Measurements from ENCODE around the gene TFR2.

TFR2 gene

GRCh38 chr7:100649826-100650565 lies 8.6 kb upstream of the TFR2 start:
- Histone ChIP-seq H3K36me3 (ENCODE audit: control insufficient read depth, insufficient read depth, low read length) (no peaks in the 10 kb centered on the region), H3K4me3 (ENCODE audit: insufficient read depth, low read depth, low read length) (no peak overlapping the region), H3K9me3 (ENCODE audit: control insufficient read depth, low read length) (no peaks in the 10 kb centered on the region), H3K27ac (ENCODE audit: insufficient read depth, low read depth, low read length, poor library complexity, severe bottlenecking) (no peak overlapping the region), H3K27me3 (ENCODE audit: control insufficient read depth, insufficient read depth, low read length, poor library complexity, severe bottlenecking) (peaks cover 7% of the 10 kb centered on the region), H3K4me1 (ENCODE audit: control insufficient read depth, insufficient read depth, low read length) (peaks cover 5% of the 10 kb centered on the region)
- 89 to 90% methylated on average over 15 of the region's 15 CpGs for WGBS, 2 experiments

GRCh38 chr7:100642534-100642907 lies 1.2 kb upstream of the TFR2 start:
- H3K36me3 ChIP-seq (ENCODE audit: control insufficient read depth, insufficient read depth, low read length) = no peaks in the 10 kb centered on the region
- whole genome bisulfite sequencing, 2 experiments = 81 to 83% methylated on average over 11 of the region's 11 CpGs

GRCh38 chr7:100641860-100642533 lies 645 bp upstream of the TFR2 start:
- no peaks in the 10 kb centered on the region for H3K4me1 ChIP-seq (ENCODE audit: control insufficient read depth, insufficient read depth, low read length)
- WGBS, 2 experiments = 92% methylated on average over 10 of the region's 10 CpGs
- no peaks in the 10 kb centered on the region for H3K27me3 ChIP-seq (ENCODE audit: control insufficient read depth, insufficient read depth, low read length, poor library complexity, severe bottlenecking)

More at GRCh38 chr7:100642534-100642907, 1.2 kb upstream of the TFR2 start:
- Histone ChIP-seq H3K27me3 (ENCODE audit: control insufficient read depth, insufficient read depth, low read length, poor library complexity, severe bottlenecking) (no peaks in the 10 kb centered on the region), H3K27ac (ENCODE audit: insufficient read depth, low read depth, low read length, poor library complexity, severe bottlenecking) (no peak overlapping the region), H3K4me3 (ENCODE audit: insufficient read depth, low read depth, low read length) (no peak overlapping the region), H3K4me1 (ENCODE audit: control insufficient read depth, insufficient read depth, low read length) (peaks cover 5% of the 10 kb centered on the region), H3K9me3 (ENCODE audit: control insufficient read depth, low read length) (no peaks in the 10 kb centered on the region)

GRCh38 chr7:100640517-100641440 lies 573 bp downstream of the TFR2 start:
- Histone ChIP-seq H3K4me3 (ENCODE audit: insufficient read depth, low read depth, low read length) (no peak overlapping the region), H3K27me3 (ENCODE audit: control insufficient read depth, insufficient read depth, low read length, poor library complexity, severe bottlenecking) (no peaks in the 10 kb centered on the region), H3K4me1 (ENCODE audit: control insufficient read depth, insufficient read depth, low read length) (no peaks in the 10 kb centered on the region), H3K27ac (ENCODE audit: insufficient read depth, low read depth, low read length, poor library complexity, severe bottlenecking) (no peak overlapping the region), H3K36me3 (ENCODE audit: control insufficient read depth, insufficient read depth, low read length) (no peaks in the 10 kb centered on the region), H3K9me3 (ENCODE audit: control insufficient read depth, low read length) (no peaks in the 10 kb centered on the region)
- WGBS, 2 experiments = 87 to 88% methylated on average over 21 to 24 of the region's 24 CpGs

More at GRCh38 chr7:100641860-100642533, 645 bp upstream of the TFR2 start:
- Histone ChIP-seq H3K36me3 (ENCODE audit: control insufficient read depth, insufficient read depth, low read length) (no peaks in the 10 kb centered on the region), H3K4me3 (ENCODE audit: insufficient read depth, low read depth, low read length) (no peak overlapping the region), H3K9me3 (ENCODE audit: control insufficient read depth, low read length) (no peaks in the 10 kb centered on the region), H3K27ac (ENCODE audit: insufficient read depth, low read depth, low read length, poor library complexity, severe bottlenecking) (no peak overlapping the region)

- no peaks in the 10 kb centered on the region for H3K36me3 ChIP-seq (ENCODE audit: control insufficient read depth, insufficient read depth, low read length)
- WGBS, 2 experiments = 65 to 71% methylated on average over 17 of the region's 17 CpGs
- no peaks in the 10 kb centered on the region for H3K27me3 ChIP-seq (ENCODE audit: control insufficient read depth, insufficient read depth, low read length, poor library complexity, severe bottlenecking)
- H3K27ac ChIP-seq (ENCODE audit: insufficient read depth, low read depth, low read length, poor library complexity, severe bottlenecking) = no peak overlapping the region
- H3K9me3 ChIP-seq (ENCODE audit: control insufficient read depth, low read length) = no peaks in the 10 kb centered on the region
- no peaks in the 10 kb centered on the region for H3K4me1 ChIP-seq (ENCODE audit: control insufficient read depth, insufficient read depth, low read length)
- H3K4me3 ChIP-seq (ENCODE audit: insufficient read depth, low read depth, low read length) = no peak overlapping the region
These were observed 1.3 kb downstream of the TFR2 start for GRCh38 chr7:100639995-100640516.

- no peaks in the 10 kb centered on the region for H3K36me3 ChIP-seq (ENCODE audit: control insufficient read depth, insufficient read depth, low read length)
- H3K27me3 ChIP-seq (ENCODE audit: control insufficient read depth, insufficient read depth, low read length, poor library complexity, severe bottlenecking) = peaks cover 29% of the 10 kb centered on the region
- no peak overlapping the region for H3K27ac ChIP-seq (ENCODE audit: insufficient read depth, low read depth, low read length, poor library complexity, severe bottlenecking)
- 2 to 3% methylated on average over 72 of the region's 72 CpGs for WGBS, 2 experiments
- H3K4me1 ChIP-seq (ENCODE audit: control insufficient read depth, insufficient read depth, low read length) = no peaks in the 10 kb centered on the region
- peak overlapping the region; percentile 49 for H3K4me3 ChIP-seq (ENCODE audit: insufficient read depth, low read depth, low read length)
- no peaks in the 10 kb centered on the region for H3K9me3 ChIP-seq (ENCODE audit: control insufficient read depth, low read length)
These were observed 8.2 kb downstream of the TFR2 start for GRCh38 chr7:100632951-100633717.

- WGBS, 2 experiments = 81 to 82% methylated on average over 4 of the region's 4 CpGs
- H3K27me3 ChIP-seq (ENCODE audit: control insufficient read depth, insufficient read depth, low read length, poor library complexity, severe bottlenecking) = peaks cover 44% of the 10 kb centered on the region
- H3K4me3 ChIP-seq (ENCODE audit: insufficient read depth, low read depth, low read length) = no peak overlapping the region
- H3K27ac ChIP-seq (ENCODE audit: insufficient read depth, low read depth, low read length, poor library complexity, severe bottlenecking) = no peak overlapping the region
- peaks cover 5% of the 10 kb centered on the region for H3K4me1 ChIP-seq (ENCODE audit: control insufficient read depth, insufficient read depth, low read length)
- no peaks in the 10 kb centered on the region for H3K9me3 ChIP-seq (ENCODE audit: control insufficient read depth, low read length)
- no peaks in the 10 kb centered on the region for H3K36me3 ChIP-seq (ENCODE audit: control insufficient read depth, insufficient read depth, low read length)
These were observed 11.3 kb downstream of the TFR2 start for GRCh38 chr7:100630066-100630465.

- Histone ChIP-seq H3K9me3 (ENCODE audit: control insufficient read depth, low read length) (no peaks in the 10 kb centered on the region), H3K4me3 (ENCODE audit: insufficient read depth, low read depth, low read length) (no peak overlapping the region), H3K4me1 (ENCODE audit: control insufficient read depth, insufficient read depth, low read length) (peaks cover 5% of the 10 kb centered on the region), H3K27me3 (ENCODE audit: control insufficient read depth, insufficient read depth, low read length, poor library complexity, severe bottlenecking) (peaks cover 42% of the 10 kb centered on the region), H3K36me3 (ENCODE audit: control insufficient read depth, insufficient read depth, low read length) (no peaks in the 10 kb centered on the region), H3K27ac (ENCODE audit: insufficient read depth, low read depth, low read length, poor library complexity, severe bottlenecking) (no peak overlapping the region)
- 63 to 65% methylated on average over 11 of the region's 11 CpGs for WGBS, 2 experiments
These were observed 12.1 kb downstream of the TFR2 start for GRCh38 chr7:100629117-100629716.

- no peaks in the 10 kb centered on the region for H3K9me3 ChIP-seq (ENCODE audit: control insufficient read depth, low read length)
- no peak overlapping the region for H3K4me3 ChIP-seq (ENCODE audit: insufficient read depth, low read depth, low read length)
- WGBS, 2 experiments = 91 to 92% methylated on average over 21 of the region's 21 CpGs
- H3K36me3 ChIP-seq (ENCODE audit: control insufficient read depth, insufficient read depth, low read length) = no peaks in the 10 kb centered on the region
- H3K4me1 ChIP-seq (ENCODE audit: control insufficient read depth, insufficient read depth, low read length) = peaks cover 5% of the 10 kb centered on the region
- H3K27me3 ChIP-seq (ENCODE audit: control insufficient read depth, insufficient read depth, low read length, poor library complexity, severe bottlenecking) = peaks cover 22% of the 10 kb centered on the region
- no peak overlapping the region for H3K27ac ChIP-seq (ENCODE audit: insufficient read depth, low read depth, low read length, poor library complexity, severe bottlenecking)
These were observed 14.2 kb downstream of the TFR2 start for GRCh38 chr7:100627238-100627549.

All from ectodermal cell (in vitro differentiated cells).